EH (cell line): Measurements from ENCODE around the gene PLIN1.
A peak's percentile ranks its signal among the peaks of the same experiment; 100 is the strongest.
"Not testable (repeated sequence)": the region's sequence is repeated elsewhere in the genome, so short reads cannot be mapped to it uniquely, and the experiment has no call there.

Experiments
- DNase-seq: peaks from one replicate; pipeline ENCODE4 v3.0.0-alpha.2; 2015; ENCODE audit warnings: low read depth

The PLIN1 gene

GRCh38 chr15:89679212-89679611 lies at the start of gene PLIN1:
PLIN1 (minus strand) TSS chr15:89679367; CDS start chr15:89677489, 1,878 bp downstream.
- no peak for DNase-seq

GRCh38 chr15:89728254-89728653 lies 49.1 kb upstream of the PLIN1 start:
- DNase-seq: peak; percentile 61

GRCh38 chr15:89725064-89725463 lies 45.9 kb upstream of the PLIN1 start:
- no peak for DNase-seq

- no peak for DNase-seq
These were observed 45.5 kb upstream of the PLIN1 start for GRCh38 chr15:89724621-89725020.

DNA sequence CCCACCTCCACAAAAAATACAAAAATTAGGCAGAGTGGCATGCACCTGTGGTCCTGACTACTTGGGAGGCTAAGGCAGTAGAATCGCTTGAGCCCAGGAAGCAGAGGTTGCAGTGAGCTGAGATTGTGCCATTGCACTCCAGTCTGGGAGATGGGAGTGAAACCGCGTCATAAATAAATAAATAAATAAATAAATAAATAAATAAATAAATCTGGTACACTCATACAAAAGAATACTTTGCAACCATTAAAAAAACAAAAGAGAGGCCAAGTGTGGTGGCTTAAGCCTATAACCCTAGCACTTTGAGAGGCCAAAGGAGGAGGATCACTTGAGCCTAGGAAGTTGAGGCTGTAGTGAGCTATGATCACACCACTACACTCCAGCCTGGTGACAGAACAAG lies 43.9 kb upstream of the PLIN1 start:
- DNase-seq: no peak

GRCh38 chr15:89714775-89715174 lies 35.6 kb upstream of the PLIN1 start:
- DNase-seq: no peak

- DNase-seq: no peak
These were observed 28.4 kb upstream of the PLIN1 start for GRCh38 chr15:89707577-89707976.

DNA sequence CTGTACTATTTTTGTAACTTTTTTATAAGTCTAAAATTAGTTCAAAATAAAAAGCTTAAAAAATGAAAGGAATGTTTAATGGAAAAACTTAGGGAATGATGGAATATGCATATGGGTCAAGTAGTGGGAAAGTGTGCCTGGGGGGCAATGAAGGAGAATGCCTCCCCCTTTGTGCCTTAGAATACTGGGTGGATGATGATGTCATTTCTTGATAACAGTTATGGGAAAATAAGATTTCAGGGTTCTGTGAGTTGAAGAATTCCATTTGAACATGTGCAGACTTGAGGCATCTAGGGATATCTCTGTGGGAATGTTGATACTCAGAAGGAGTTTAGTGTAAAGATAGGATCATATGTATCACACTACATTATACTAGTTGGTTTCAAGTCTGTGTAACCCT lies 25.2 kb upstream of the PLIN1 start:
- DNase-seq: peak; percentile 80

DNA sequence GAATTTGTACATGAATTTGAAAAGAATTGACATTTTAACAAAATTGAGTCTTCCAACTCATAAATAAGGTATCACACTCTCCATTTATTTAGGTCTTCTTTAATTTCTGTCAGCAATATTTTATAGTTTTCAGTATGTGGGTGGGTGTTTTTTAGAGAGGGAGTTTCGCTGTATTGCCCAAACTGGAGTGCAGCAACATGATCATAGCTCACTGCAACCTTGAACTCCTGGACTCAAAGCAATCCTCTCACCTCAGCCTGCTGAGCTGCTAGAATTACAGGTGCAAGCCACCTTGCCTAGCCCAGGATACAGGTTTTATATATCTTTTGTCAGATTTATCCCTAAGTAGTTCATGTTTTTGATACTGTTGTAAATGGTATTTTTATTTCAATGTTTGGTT lies 16.0 kb upstream of the PLIN1 start:
- no peak for DNase-seq

GRCh38 chr15:89693696-89694095 lies 14.5 kb upstream of the PLIN1 start:
- no peak for DNase-seq

- no peak for DNase-seq
These were observed 13.9 kb upstream of the PLIN1 start for GRCh38 chr15:89693091-89693490.

DNA sequence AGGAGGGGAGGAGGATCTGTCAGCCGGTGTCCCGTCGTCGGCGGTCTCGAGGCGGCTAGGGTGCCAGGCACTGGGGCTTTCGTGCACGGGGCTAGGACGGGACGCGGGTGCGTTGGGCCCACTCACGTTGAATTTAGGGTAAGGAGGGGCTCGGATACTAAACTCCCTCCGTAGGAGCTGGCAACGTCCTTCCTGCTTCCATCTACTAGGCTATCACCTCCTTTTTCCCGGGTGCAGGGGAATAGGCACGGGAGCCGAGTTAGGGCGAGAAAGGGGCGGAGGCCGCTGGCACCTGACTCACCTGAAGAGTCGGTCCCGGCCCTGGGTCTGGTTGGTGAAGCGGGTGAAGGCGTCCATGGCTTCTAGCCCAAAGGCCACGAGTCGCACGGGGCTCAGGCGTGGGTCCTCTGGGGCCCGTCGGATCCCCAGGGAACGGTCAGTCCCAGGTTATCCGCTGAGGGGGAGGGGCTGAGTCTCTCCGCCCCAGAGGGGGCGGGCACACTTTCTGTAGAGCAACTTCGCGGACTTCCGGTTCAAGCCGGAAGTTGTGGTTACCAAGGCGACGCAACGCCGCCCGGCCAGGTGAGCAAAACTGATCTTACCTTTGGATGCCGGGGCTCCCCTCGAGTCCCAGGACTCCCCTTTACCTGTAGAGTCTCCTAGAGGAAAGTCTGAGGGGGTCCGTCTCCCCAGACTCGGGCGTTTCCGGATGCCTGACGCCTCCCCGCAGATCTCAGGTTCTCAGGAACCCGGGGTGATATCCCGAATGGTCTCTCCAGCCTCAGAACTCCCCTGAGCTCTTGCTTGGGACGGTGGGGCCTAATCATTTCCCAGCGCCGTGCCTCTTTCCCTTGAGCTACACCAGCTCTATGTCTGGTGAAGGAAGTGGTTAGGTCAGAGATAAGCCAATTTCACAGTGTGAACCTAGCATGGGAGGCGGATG lies 11.4 kb upstream of the PLIN1 start, which contains the start of the genes PEX11A and WDR93:
Gene PEX11A (minus strand): TSS at position 479 of the 943 bp plus-strand sequence. CDS start 122 bp downstream, at position 357.
Gene WDR93 (plus strand): TSS at position 536 of the 943 bp plus-strand sequence. CDS start 10,936 bp downstream, outside the sequence.
- DNase-seq: peak; percentile 79

- DNase-seq: not testable (repeated sequence)
These were observed 10.7 kb upstream of the PLIN1 start for GRCh38 chr15:89689930-89690275.

- no peak for DNase-seq
These were observed 7.4 kb upstream of the PLIN1 start for GRCh38 chr15:89686522-89686921.

DNA sequence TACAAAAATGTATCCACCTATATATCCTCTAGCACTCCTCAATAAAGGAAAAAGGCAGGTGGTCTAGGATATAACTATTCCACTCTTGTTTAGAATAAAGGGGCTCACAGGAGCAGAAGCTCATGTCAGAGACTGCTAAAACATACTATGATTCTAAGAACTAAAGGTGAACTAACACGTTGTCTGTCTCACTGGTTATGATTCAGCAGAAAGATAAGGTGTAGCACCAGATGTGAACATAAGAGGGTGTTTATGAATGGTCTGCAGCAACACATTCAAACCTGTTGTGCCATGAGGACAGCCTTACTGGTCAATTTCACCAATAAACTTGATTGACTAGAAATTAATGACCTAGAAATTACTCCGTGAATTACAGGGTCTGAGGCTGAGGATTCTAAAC lies 6.8 kb upstream of the PLIN1 start:
- no peak for DNase-seq

DNA sequence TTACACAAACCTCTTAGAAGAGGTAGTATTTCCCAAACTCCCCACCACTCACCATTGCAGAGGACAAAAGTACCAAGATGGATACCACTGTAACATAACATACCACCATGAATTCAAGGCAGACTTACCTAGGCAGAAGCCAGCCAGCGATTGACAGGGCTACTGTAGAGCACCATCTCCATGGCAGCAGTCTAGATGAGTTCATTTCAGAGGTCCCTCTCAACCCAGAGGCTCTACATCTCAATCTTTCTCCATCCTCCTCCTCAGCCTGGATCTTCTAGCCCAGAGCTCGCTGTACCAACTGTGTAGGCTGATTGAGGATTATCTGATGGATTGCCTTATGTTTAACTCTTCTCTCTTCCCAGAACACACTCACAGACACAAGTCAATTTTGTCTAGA lies 2.0 kb upstream of the PLIN1 start:
- no peak for DNase-seq

DNA sequence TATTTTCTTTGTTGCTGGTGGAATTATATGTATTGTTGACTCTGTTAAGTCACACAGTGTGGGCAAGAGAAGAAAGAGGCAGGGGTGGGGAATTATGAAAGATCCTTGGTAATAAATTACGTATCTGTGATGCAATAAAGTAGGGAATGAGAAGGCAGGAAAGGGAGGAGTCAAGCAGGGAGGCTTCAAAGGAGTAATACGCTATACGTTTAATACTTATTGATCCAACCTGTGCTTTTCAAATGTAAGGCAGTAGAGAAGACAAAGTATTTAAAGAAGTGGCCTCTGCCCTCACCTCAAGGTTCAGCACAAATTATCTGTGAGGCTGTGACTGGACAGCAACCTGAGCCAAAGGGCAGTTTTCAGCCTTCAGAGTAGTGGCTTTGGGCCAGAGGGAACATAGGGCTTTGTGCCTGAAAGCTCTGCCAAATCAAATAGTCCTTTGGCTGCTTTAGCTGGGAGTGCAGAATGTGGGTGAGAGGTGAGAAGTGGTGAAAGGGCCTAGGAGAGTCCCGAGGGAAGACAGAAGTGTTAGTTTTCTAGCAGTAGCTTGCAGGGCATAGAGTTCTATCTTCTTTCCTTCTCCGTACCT lies 1.2 kb upstream of the PLIN1 start:
- peak; percentile 67 for DNase-seq

GRCh38 chr15:89677381-89677780 lies 1.8 kb downstream of the PLIN1 start:
- no peak for DNase-seq

GRCh38 chr15:89675606-89676005 lies 3.6 kb downstream of the PLIN1 start:
- no peak for DNase-seq

DNA sequence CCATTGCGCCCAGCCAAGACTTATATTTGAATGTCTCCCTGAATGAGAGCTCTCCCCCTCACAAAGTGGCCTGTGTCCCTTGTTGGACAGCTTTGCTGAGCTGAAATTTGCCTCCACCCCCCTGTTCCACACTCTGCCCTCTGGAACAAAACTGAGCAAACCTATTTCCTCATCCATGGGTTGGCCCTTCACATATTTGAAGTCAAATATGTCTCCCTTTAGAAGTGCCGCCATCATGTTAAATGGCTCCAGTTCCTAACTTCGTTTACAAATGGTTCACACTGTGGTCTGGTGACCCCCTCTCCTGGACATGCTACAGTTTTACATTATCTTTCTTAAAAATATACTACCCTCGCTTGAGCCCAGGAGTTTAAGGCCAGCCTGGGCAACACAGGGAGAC lies 4.6 kb downstream of the PLIN1 start:
- DNase-seq: peak; percentile 22

DNA sequence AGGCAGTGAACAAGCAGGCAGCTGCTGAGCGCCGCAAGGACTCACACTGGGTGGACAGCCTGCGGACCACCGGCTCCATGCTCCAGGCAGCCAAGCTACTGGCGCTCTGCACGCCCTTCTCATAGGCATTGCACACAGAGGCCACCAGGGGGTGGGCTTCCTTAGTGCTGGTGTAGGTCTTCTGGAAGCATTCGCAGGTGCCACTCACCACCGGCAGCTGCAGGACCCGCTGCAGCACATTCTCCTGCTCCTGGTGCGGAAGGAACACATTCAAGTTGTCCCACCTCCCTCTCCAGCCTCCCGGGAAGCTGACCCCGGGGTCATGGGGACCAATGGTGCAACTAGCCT lies 6.0 kb downstream of the PLIN1 start:
- DNase-seq: peak; percentile 18

GRCh38 chr15:89672221-89673164 lies 6.7 kb downstream of the PLIN1 start:
- DNase-seq: peak; percentile 66
